ENCODE measurements around the gene PARD3.

PARD3 gene

DNA sequence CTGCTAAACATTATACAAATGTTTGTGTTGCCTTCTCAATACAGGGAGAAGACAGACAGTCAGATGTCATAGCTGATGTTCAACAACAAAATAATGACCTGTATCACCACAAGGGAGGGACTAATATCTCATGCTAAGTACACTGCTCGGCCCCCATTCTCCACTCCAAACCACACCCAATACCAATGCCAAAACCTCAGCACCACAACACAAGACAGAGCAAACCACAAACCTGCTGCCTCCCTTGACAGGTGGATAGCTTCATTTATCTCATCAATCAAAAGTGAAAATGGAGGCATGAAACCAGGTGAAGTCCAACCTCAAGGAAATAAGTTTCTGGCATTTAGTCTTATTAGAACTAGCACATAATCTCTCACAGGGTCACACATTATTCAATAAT, 109.5 kb downstream of the PARD3 start:
- H3K9me3 ChIP-seq (ENCODE audit: insufficient read depth, low read depth, low read length) = no peaks in the 10 kb centered on the region
- H3K27me3 ChIP-seq (ENCODE audit: insufficient read depth, low read length, poor library complexity, severe bottlenecking) = no peaks in the 10 kb centered on the region
- TF ChIP-seq, protein P1, sequence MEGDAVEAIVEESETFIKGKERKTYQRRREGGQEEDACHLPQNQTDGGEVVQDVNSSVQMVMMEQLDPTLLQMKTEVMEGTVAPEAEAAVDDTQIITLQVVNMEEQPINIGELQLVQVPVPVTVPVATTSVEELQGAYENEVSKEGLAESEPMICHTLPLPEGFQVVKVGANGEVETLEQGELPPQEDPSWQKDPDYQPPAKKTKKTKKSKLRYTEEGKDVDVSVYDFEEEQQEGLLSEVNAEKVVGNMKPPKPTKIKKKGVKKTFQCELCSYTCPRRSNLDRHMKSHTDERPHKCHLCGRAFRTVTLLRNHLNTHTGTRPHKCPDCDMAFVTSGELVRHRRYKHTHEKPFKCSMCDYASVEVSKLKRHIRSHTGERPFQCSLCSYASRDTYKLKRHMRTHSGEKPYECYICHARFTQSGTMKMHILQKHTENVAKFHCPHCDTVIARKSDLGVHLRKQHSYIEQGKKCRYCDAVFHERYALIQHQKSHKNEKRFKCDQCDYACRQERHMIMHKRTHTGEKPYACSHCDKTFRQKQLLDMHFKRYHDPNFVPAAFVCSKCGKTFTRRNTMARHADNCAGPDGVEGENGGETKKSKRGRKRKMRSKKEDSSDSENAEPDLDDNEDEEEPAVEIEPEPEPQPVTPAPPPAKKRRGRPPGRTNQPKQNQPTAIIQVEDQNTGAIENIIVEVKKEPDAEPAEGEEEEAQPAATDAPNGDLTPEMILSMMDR (conservative IDR thresholded peaks at IDR 0.05; ENCODE audit: low read length) = no peak
- no peak overlapping the region for H2AFZ ChIP-seq (ENCODE audit: low read length)
- H3K4me1 ChIP-seq (ENCODE audit: insufficient read depth, low read length, poor library complexity, severe bottlenecking) = peaks cover 29% of the 10 kb centered on the region
- H3K9me2 ChIP-seq (replicated peaks; ENCODE audit: low read depth, low read length) = no peaks in the 10 kb centered on the region
- H4K20me1 ChIP-seq (ENCODE audit: insufficient read depth, low read length, poor library complexity, severe bottlenecking) = peaks cover 58% of the 10 kb centered on the region
- H3K36me3 ChIP-seq (ENCODE audit: insufficient read depth, low read length) = no peaks in the 10 kb centered on the region
- H3K79me2 ChIP-seq (ENCODE audit: insufficient read depth, low read length) = peaks cover 71% of the 10 kb centered on the region
- H3K4me3 ChIP-seq (ENCODE audit: low read length, poor library complexity, severe bottlenecking) = no peak overlapping the region
- peak overlapping the region; percentile 4 for H3K4me2 ChIP-seq (ENCODE audit: low read depth, low read length, poor library complexity, severe bottlenecking)
- H3K9ac ChIP-seq (ENCODE audit: low read depth, low read length, poor library complexity, severe bottlenecking) = no peak overlapping the region
- no peaks in the 10 kb centered on the region for H3F3A ChIP-seq (ENCODE audit: low read depth)

DNA sequence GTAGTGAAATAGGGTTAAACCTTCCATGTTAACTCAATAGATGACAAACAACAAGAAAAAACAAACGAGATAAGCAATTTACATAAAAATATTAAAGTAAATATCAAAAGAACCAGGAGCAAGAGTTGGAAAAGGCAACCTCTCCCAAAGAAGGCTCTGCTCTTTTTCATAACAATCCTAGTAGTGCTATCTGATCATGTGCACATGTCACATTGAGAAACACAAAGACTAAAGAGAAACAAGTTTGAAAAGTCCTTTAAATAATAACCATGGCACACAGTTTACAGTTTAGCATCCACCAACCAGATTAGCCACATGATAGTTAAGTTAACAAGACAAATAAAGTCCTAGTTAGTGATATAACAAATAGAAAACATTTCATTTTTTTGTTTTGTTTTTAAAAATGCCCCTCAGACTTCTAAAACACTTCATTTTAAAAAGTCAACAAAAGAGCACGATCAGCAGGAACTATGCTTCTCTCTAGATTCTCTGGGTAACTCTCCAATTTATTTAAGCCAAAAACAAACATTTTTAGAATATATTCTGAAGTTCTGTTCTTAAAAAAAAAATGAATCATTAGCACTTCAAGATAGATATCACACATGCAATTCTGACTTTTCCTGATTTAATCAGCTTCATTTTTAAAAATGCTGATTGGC, 110.4 kb downstream of the PARD3 start:
- H3K79me2 ChIP-seq (ENCODE audit: insufficient read depth, low read length) = peaks cover 72% of the 10 kb centered on the region

DNA sequence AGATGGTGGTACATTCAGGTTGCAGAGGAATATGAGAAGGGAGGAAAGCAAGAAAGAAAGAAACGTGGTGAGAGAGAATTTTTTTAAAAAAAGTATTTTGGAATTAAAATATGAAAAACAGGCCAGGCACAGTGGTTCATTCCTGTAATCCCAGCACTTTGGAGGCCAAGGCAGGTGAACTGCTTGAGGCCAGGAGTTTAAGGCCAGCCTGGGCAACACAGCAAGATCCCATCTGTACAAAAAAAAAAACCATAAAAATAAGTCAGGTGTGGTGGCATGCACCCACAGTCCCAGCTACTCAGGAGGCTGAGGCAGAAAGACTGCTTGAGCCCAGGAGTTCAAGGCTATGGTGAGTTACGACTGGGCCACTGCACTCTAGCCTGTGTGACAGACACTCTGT, 112.1 kb downstream of the PARD3 start:
- no peaks in the 10 kb centered on the region for H3F3A ChIP-seq (ENCODE audit: low read depth)
- no peaks in the 10 kb centered on the region for H3K36me3 ChIP-seq (ENCODE audit: insufficient read depth, low read length)
- no peaks in the 10 kb centered on the region for H3K9me2 ChIP-seq (replicated peaks; ENCODE audit: low read depth, low read length)
- H3K27me3 ChIP-seq (ENCODE audit: insufficient read depth, low read length, poor library complexity, severe bottlenecking) = no peaks in the 10 kb centered on the region
- H4K20me1 ChIP-seq (ENCODE audit: insufficient read depth, low read length, poor library complexity, severe bottlenecking) = peaks cover 48% of the 10 kb centered on the region
- H3K79me2 ChIP-seq (ENCODE audit: insufficient read depth, low read length) = peaks cover 82% of the 10 kb centered on the region
- H2AFZ ChIP-seq (ENCODE audit: low read length) = no peak overlapping the region
- peaks cover 40% of the 10 kb centered on the region for H3K4me1 ChIP-seq (ENCODE audit: insufficient read depth, low read length, poor library complexity, severe bottlenecking)
- TF ChIP-seq, protein P1 (conservative IDR thresholded peaks at IDR 0.05; ENCODE audit: low read length) = no peak
- no peak for TF ChIP-seq EZH2phosphoT487 (IDR thresholded peaks at IDR 0.05; ENCODE audit: borderline replicate concordance)
- H3K9ac ChIP-seq (ENCODE audit: low read depth, low read length, poor library complexity, severe bottlenecking) = no peak overlapping the region
- no peaks in the 10 kb centered on the region for H3K9me3 ChIP-seq (ENCODE audit: insufficient read depth, low read depth, low read length)
- H3K4me3 ChIP-seq (ENCODE audit: low read length, poor library complexity, severe bottlenecking) = no peak overlapping the region
- no peak overlapping the region for H3K4me2 ChIP-seq (ENCODE audit: low read depth, low read length, poor library complexity, severe bottlenecking)

More for the DNA sequence above, 110.4 kb downstream of the PARD3 start:
- Histone ChIP-seq H3F3A (ENCODE audit: low read depth) (no peaks in the 10 kb centered on the region), H3K4me2 (ENCODE audit: low read depth, low read length, poor library complexity, severe bottlenecking) (no peak overlapping the region), H3K4me1 (ENCODE audit: insufficient read depth, low read length, poor library complexity, severe bottlenecking) (peaks cover 36% of the 10 kb centered on the region), H3K9me2 (replicated peaks; ENCODE audit: low read depth, low read length) (no peaks in the 10 kb centered on the region), H3K36me3 (ENCODE audit: insufficient read depth, low read length) (no peaks in the 10 kb centered on the region), H4K20me1 (ENCODE audit: insufficient read depth, low read length, poor library complexity, severe bottlenecking) (peaks cover 51% of the 10 kb centered on the region), H3K9ac (ENCODE audit: low read depth, low read length, poor library complexity, severe bottlenecking) (no peak overlapping the region), H3K27me3 (ENCODE audit: insufficient read depth, low read length, poor library complexity, severe bottlenecking) (no peaks in the 10 kb centered on the region), H2AFZ (ENCODE audit: low read length) (no peak overlapping the region), H3K4me3 (ENCODE audit: low read length, poor library complexity, severe bottlenecking) (no peak overlapping the region), H3K9me3 (ENCODE audit: insufficient read depth, low read depth, low read length) (no peaks in the 10 kb centered on the region)
- TF ChIP-seq, protein P1 (conservative IDR thresholded peaks at IDR 0.05; ENCODE audit: low read length) = no peak
- TF ChIP-seq EZH2phosphoT487 (IDR thresholded peaks at IDR 0.05; ENCODE audit: borderline replicate concordance) = no peak

Measured in Loucy (cell line).